HCT116 (cell line): ENCODE measurements around the gene DLL1. TPM values are rescaled to one million over a fixed set of nuclear protein-coding genes. Genes with fewer than 3 reads are reported as not detected.

Experiments used
- ATAC-seq: fragments of 200-7000 bp; cut with Tn5 transposase; 2 replicates; pipeline ENCODE4 v1.9.1; 2020; ENCODE audit warnings: mild to moderate bottlenecking, moderate library complexity
- BruUV-seq: library from RNA; stranded (reverse); fragments of 400-500 nt; replicated peaks from 2 replicates; lab custom pipeline; 2021; lab: Mats Ljungman, UMichigan
- CTCF ChIA-PET: fragments of 300-600 bp; sonication (Branson Sonifier 250); formaldehyde crosslinking; loops from one replicate; lab custom pipeline; 2021; ENCODE audit warnings: antibody characterized with exemption; lab: Charles Lee
- POLR2A ChIA-PET: fragments of 300-600, 350-600 bp; sonication (Branson Sonifier 250); formaldehyde crosslinking; loops from one replicate; lab custom pipeline; 2021; ENCODE audit warnings: antibody characterized with exemption; lab: Charles Lee
- RAD21 ChIA-PET, 2 experiments: fragments of 300-600 bp; sonication (Branson Sonifier 250); formaldehyde crosslinking; loops; one replicate each; lab custom pipeline; 2023; ENCODE audit warnings: low total read pairs in 2 of 2; ENCODE audit not compliant: uncharacterized antibody in 2 of 2, unreplicated experiment in 2 of 2, low non-redundant PET in 1 of 2; lab: Charles Lee
- DNase-seq: peaks from one replicate; pipeline ENCODE4 v3.0.0-alpha.2; 2010; ENCODE audit warnings: low read depth, low spot score
- H2AFZ ChIP-seq: fragments of 200-600 bp; shearing (Covaris generic), sonication (generic); 2 replicates; pipeline ENCODE4 v1.6.1; 2017; ENCODE audit warnings: low read depth, mixed run types, mixed read lengths, antibody characterized with exemption, low read length; ENCODE audit not compliant: poor library complexity, severe bottlenecking
- H3K27ac ChIP-seq: 2 replicates; pipeline ENCODE4 v1.5.1; 2012; ENCODE audit warnings: low read depth, low read length
- H3K27me3 ChIP-seq: fragments of 200-600 bp; sonication (generic); 2 replicates; pipeline ENCODE4 v1.6.1; 2016; ENCODE audit warnings: mixed run types, low read length, mixed read lengths; ENCODE audit not compliant: insufficient read depth
- H3K36me3 ChIP-seq, 2 experiments: fragments of 200-500 bp in 1 of 2; fragments of 200-600 bp in 1 of 2; sonication (Bioruptor generic) in 1 of 2; sonication (generic) in 1 of 2; 2 replicates each; pipeline versions ENCODE4 v1.5.1 to v1.6.1; 2014 to 2016; ENCODE audit warnings: low read length in 2 of 2, inconsistent platforms in 1 of 2, mixed read lengths in 1 of 2, mixed run types in 1 of 2; ENCODE audit not compliant: insufficient read depth in 2 of 2, control insufficient read depth in 1 of 2
- H3K4me1 ChIP-seq, 2 experiments: fragments of 200-600 bp in 1 of 2; sonication (generic) in 1 of 2; 2 replicates each; pipeline versions ENCODE4 v1.5.1 to v1.6.1; 2012 to 2017; ENCODE audit warnings: low read length in 2 of 2, inconsistent platforms in 1 of 2, mild to moderate bottlenecking in 1 of 2, mixed read lengths in 1 of 2, mixed run types in 1 of 2, moderate library complexity in 1 of 2; ENCODE audit not compliant: insufficient read depth in 2 of 2, control insufficient read depth in 1 of 2
- H3K4me2 ChIP-seq: fragments of 200-600 bp; sonication (generic); 2 replicates; pipeline ENCODE4 v1.6.1; 2017; ENCODE audit warnings: mixed run types, low read length, mixed read lengths
- H3K4me3 ChIP-seq, 2 experiments: fragments of 200-600 bp in 1 of 2; sonication (generic) in 1 of 2; replicated peaks in 1 of 2; 2 replicates each; pipeline ENCODE4 v1.5.1; 2011 to 2016; ENCODE audit warnings: low read length in 2 of 2, control low read depth in 1 of 2, low read depth in 1 of 2, mild to moderate bottlenecking in 1 of 2, mixed read lengths in 1 of 2, mixed run types in 1 of 2
- H3K79me2 ChIP-seq: fragments of 200-600 bp; sonication (generic); 2 replicates; pipeline ENCODE4 v1.6.1; 2017; ENCODE audit warnings: mild to moderate bottlenecking, mixed run types, low read length, moderate library complexity, mixed read lengths; ENCODE audit not compliant: insufficient read depth
- H3K9ac ChIP-seq: fragments of 200-600 bp; sonication (generic); 2 replicates; pipeline ENCODE4 v1.6.1; 2016; ENCODE audit warnings: low read length, mixed read lengths
- H3K9me2 ChIP-seq: fragments of 200-600 bp; sonication (generic), shearing (Covaris generic); 2 replicates; pipeline ENCODE4 v1.6.1; 2017; ENCODE audit warnings: mixed run types, mild to moderate bottlenecking, moderate library complexity; ENCODE audit not compliant: insufficient read depth
- H3K9me3 ChIP-seq, 2 experiments: fragments of 200-500 bp in 1 of 2; fragments of 200-600 bp in 1 of 2; sonication (Bioruptor generic) in 1 of 2; sonication (generic) in 1 of 2; 2 replicates each; pipeline ENCODE4 v1.6.1; 2014 to 2017; ENCODE audit warnings: low read length in 2 of 2, mixed read lengths in 2 of 2, inconsistent platforms in 1 of 2, low read depth in 1 of 2, mild to moderate bottlenecking in 1 of 2, mixed run types in 1 of 2, moderate library complexity in 1 of 2; ENCODE audit not compliant: control insufficient read depth in 1 of 2, insufficient read depth in 1 of 2
- H4K20me1 ChIP-seq: fragments of 200-600 bp; sonication (generic), shearing (Covaris generic); 2 replicates; pipeline ENCODE4 v1.6.1; 2017; ENCODE audit warnings: mixed run types, mild to moderate bottlenecking, moderate library complexity; ENCODE audit not compliant: insufficient read depth
- CBX3 ChIP-seq: IDR thresholded peaks from 2 replicates; pipeline ENCODE4 v1.6.1; 2012; ENCODE audit warnings: low read depth
- CEBPB ChIP-seq: IDR thresholded peaks from 2 replicates; pipeline ENCODE4 v1.6.1; 2012; ENCODE audit warnings: low read depth
- EZH2 ChIP-seq: fragments of 200-600 bp; sonication (generic); IDR thresholded peaks from 2 replicates; pipeline ENCODE4 v1.6.1; 2017; ENCODE audit warnings: antibody characterized with exemption, mixed run types
- FOSL1 ChIP-seq: IDR thresholded peaks from 2 replicates; pipeline ENCODE4 v1.6.1; 2012; ENCODE audit warnings: low read depth
- JUND ChIP-seq: IDR thresholded peaks from 2 replicates; pipeline ENCODE4 v1.6.1; 2012
- MAX ChIP-seq: IDR thresholded peaks from 2 replicates; pipeline ENCODE4 v1.6.1; 2012
- POLR2A ChIP-seq: IDR thresholded peaks from 2 replicates; pipeline ENCODE4 v1.7.0; 2011; ENCODE audit warnings: borderline replicate concordance; ENCODE audit not compliant: insufficient read depth, insufficient read length; ENCODE audit errors: extremely low read depth
- RAD21 ChIP-seq: IDR thresholded peaks from 2 replicates; pipeline ENCODE4 v1.6.1; 2012; ENCODE audit warnings: low read depth, mild to moderate bottlenecking
- SIN3A ChIP-seq: IDR thresholded peaks from 2 replicates; pipeline ENCODE4 v1.6.1; 2012; ENCODE audit warnings: low read depth
- SP1 ChIP-seq: IDR thresholded peaks from 2 replicates; pipeline ENCODE4 v1.6.1; 2012; ENCODE audit warnings: low read depth
- ZFX ChIP-seq: fragments of 450-650 bp; IDR thresholded peaks from 2 replicates; pipeline ENCODE4 v1.6.1; 2017
- ZNF274 ChIP-seq: fragments of 200-500 bp; sonication (Bioruptor generic); IDR thresholded peaks from 2 replicates; pipeline ENCODE4 v1.6.1; 2014; ENCODE audit warnings: mild to moderate bottlenecking, low read depth, low read length, inconsistent platforms
- intact Hi-C: fragments of 100-400 bp; cut with micrococcal nuclease; formaldehyde crosslinking; loops from 2 replicates; pipeline ENCODE4 v1.10.0; 2022
- total RNA-seq: library from RNA; stranded (reverse); gene quantifications from one replicate; pipeline ENCODE4 v1.2.1, GENCODE V29; 2021; ENCODE audit not compliant: unreplicated experiment

The DLL1 gene
- total RNA-seq, 1 experiment from 2014 or later, result 5.3 TPM

DNA sequence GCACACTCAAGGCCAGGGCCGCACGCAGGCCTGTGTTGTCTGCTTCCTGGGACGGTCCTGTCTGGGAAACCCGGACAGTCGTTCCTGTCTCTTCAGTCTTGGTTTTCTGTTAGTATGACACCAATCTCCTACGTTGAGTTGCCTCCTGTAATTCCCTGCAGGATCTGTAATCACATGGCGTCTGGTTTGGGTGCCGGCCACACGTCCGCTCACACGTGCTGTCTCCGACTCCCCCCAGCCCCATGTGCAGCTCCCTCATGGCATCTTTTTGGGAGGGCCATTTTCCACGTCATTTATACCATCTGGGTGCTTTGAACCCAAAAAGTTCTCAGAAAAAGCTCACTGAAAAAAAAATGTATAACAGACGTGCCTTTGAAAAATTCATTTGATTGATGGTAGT is 23.2 kb downstream of the DLL1 start:
- no peaks in the 10 kb centered on the region for H3K9me2 ChIP-seq
- no peak overlapping the region for H2AFZ ChIP-seq
- H3K36me3 ChIP-seq, result no peaks in the 10 kb centered on the region
- no peak overlapping the region for H3K4me3 ChIP-seq
- H3K4me1 ChIP-seq, result peaks cover 6 to 10% of the 10 kb centered on the region in 2 experiments; a peak in 3 of 4 replicates
- H4K20me1 ChIP-seq, result no peaks in the 10 kb centered on the region
- H3K9ac ChIP-seq, result no peak overlapping the region
- H3K79me2 ChIP-seq, result no peaks in the 10 kb centered on the region
- intact Hi-C loops, result loop anchor here (10.0 kb wide), 3 partner anchors 103 to 433 kb away; no protein-coding TSS in a partner anchor
- RAD21 ChIA-PET, result no interaction called here
- TF ChIP-seq JUND (no peak), ZFX (no peak), SP1 (no peak), POLR2A (no peak), FOSL1 (no peak)
- TF ChIP-seq, all 23 proteins: peak for 0
- CTCF ChIA-PET, result no interaction called here
- POLR2A ChIA-PET, result no interaction called here
- BruUV-seq, result no TSS peak
- DNase-seq, result no peak
- Histone ChIP-seq H3K9me3 (no peaks in the 10 kb centered on the region), H3K27me3 (no peaks in the 10 kb centered on the region), H3K27ac (no peak overlapping the region), H3K4me2 (no peak overlapping the region)
- no peak for ATAC-seq

- CTCF ChIA-PET, result no interaction called here
- H2AFZ ChIP-seq, result peak overlapping the region; percentile 86
- peak overlapping the region in 1 of 2 experiments; percentile 19; a peak in 3 of 4 replicates for H3K4me3 ChIP-seq
- no peaks in the 10 kb centered on the region for H3K79me2 ChIP-seq
- H3K9me3 ChIP-seq, result no peaks in the 10 kb centered on the region
- TF ChIP-seq FOSL1, result no peak
- no peak for TF ChIP-seq CEBPB
- TF ChIP-seq CBX3, result no peak
- no peak for TF ChIP-seq ZNF274
- no peak for TF ChIP-seq EZH2
- TF ChIP-seq SIN3A, result no peak
- TF ChIP-seq RAD21, result no peak
- no peak for TF ChIP-seq ZFX
- no peak for TF ChIP-seq SP1
- TF ChIP-seq MAX, result no peak
- TF ChIP-seq, all 23 proteins: peak for 0
- peak overlapping the region; percentile 65 for H3K4me2 ChIP-seq
- no peaks in the 10 kb centered on the region for H4K20me1 ChIP-seq
- ATAC-seq (peak; percentile 15; the same call in 1 of the 2 replicates), DNase-seq (no peak)
- H3K4me1 ChIP-seq, result peaks cover 6 to 10% of the 10 kb centered on the region in 2 experiments; a peak in 3 of 4 replicates
- H3K9me2 ChIP-seq, result no peaks in the 10 kb centered on the region
- ChIA-PET RAD21 (no interaction called here), POLR2A (no interaction called here)
- H3K27me3 ChIP-seq, result no peaks in the 10 kb centered on the region
- no peaks in the 10 kb centered on the region for H3K36me3 ChIP-seq
- no peak overlapping the region for H3K9ac ChIP-seq
- intact Hi-C loops, result loop anchor here (10.0 kb wide), 3 partner anchors 101 to 431 kb away; no protein-coding TSS in a partner anchor
- no peak overlapping the region for H3K27ac ChIP-seq
- no TSS peak for BruUV-seq
Observed at GRCh38 chr6:170266061-170266825, 24.6 kb downstream of the DLL1 start.
